Measurements from ENCODE around the gene ZNF48. TPM values are rescaled to one million over a fixed set of nuclear protein-coding genes. Genes with fewer than 3 reads are reported as not detected.

Gene ZNF48
- total RNA-seq, 6 donors from 2014 or later: 6.8 to 29.2 (median 10.9) TPM

DNA sequence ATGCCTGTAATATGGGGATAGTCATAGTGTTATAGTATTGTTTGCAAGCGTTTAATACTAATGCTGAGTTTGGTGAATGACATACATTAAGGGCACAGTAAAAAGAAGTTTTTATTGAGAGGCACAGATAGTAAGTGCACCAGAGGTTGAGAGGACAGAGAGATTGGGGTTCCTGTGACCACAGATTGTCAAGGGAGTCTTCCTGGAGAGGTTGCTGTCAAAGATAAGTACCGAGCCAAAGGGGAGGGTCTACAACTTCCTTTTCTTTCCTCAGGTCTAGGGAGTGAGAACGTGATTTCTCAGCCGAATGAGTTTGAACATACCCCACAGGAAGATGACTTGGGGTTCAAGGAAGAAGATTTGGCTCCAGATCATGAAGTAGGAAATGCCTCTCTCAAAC lies 1.8 kb downstream of the ZNF48 start:
- Histone ChIP-seq H3K9me3 (no peaks in the 10 kb centered on the region), H3K36me3 (peaks cover 0 to 18% (median 10%) of the 10 kb centered on the region in 4 donors), H3K27ac (no peak overlapping the region), H3K27me3 (no peaks in the 10 kb centered on the region), H3K4me1 (peaks cover 17 to 56% (median 22%) of the 10 kb centered on the region in 4 donors), H3K4me3 (no peak overlapping the region)
- TF ChIP-seq POLR2A (IDR thresholded peaks at IDR 0.05): no peak
- no peak for TF ChIP-seq CTCF (IDR thresholded peaks at IDR 0.05)
- no peak for TF ChIP-seq EP300 (IDR thresholded peaks at IDR 0.05)
- no peak for TF ChIP-seq POLR2AphosphoS5 (IDR thresholded peaks at IDR 0.05)
- no peak for DNase-seq
- WGBS, 2 donors: 56 to 75% methylated on average over 4 of the region's 4 CpGs
- ATAC-seq (ENCODE audit: low FRiP score in 2 of 2): no peak

- H3K27me3 ChIP-seq: no peaks in the 10 kb centered on the region
- no peak for TF ChIP-seq EP300 (IDR thresholded peaks at IDR 0.05)
- TF ChIP-seq CTCF (IDR thresholded peaks at IDR 0.05): no peak
- no peak for TF ChIP-seq POLR2A (IDR thresholded peaks at IDR 0.05)
- TF ChIP-seq POLR2AphosphoS5 (IDR thresholded peaks at IDR 0.05): no peak
- no peak overlapping the region for H3K27ac ChIP-seq
- peak in 1 of 2 donors; percentile 73 for DNase-seq
- ATAC-seq (ENCODE audit: low FRiP score in 2 of 2): no peak
- 89 to 91% methylated on average over 9 to 33 of the region's 42 CpGs for WGBS, 2 donors
- H3K4me3 ChIP-seq: no peak overlapping the region
- peaks cover 17 to 56% (median 22%) of the 10 kb centered on the region in 4 donors for H3K4me1 ChIP-seq
- H3K36me3 ChIP-seq: peaks cover 0 to 18% (median 10%) of the 10 kb centered on the region in 4 donors
- no peaks in the 10 kb centered on the region for H3K9me3 ChIP-seq
Measured at GRCh38 chr16:30397776-30398660, 2.8 kb downstream of the ZNF48 start.

- Histone ChIP-seq H3K27me3 (no peaks in the 10 kb centered on the region), H3K4me3 (no peak overlapping the region), H3K4me1 (peaks cover 17 to 56% (median 22%) of the 10 kb centered on the region in 4 donors), H3K36me3 (peaks cover 0 to 18% (median 10%) of the 10 kb centered on the region in 4 donors), H3K27ac (peak overlapping the region in 2 of 4 donors; percentile 79 to 88), H3K9me3 (no peaks in the 10 kb centered on the region)
- 84 to 90% methylated on average over 13 to 23 of the region's 23 CpGs for WGBS, 2 donors
- DNase-seq (peak in 1 of 2 donors; percentile 55), ATAC-seq (ENCODE audit: low FRiP score in 2 of 2) (no peak)
- TF ChIP-seq POLR2A (IDR thresholded peaks at IDR 0.05) (no peak), EP300 (IDR thresholded peaks at IDR 0.05) (no peak), CTCF (IDR thresholded peaks at IDR 0.05) (no peak), POLR2AphosphoS5 (IDR thresholded peaks at IDR 0.05) (no peak)
Measured at GRCh38 chr16:30398661-30399434, 3.6 kb downstream of the ZNF48 start.

DNA sequence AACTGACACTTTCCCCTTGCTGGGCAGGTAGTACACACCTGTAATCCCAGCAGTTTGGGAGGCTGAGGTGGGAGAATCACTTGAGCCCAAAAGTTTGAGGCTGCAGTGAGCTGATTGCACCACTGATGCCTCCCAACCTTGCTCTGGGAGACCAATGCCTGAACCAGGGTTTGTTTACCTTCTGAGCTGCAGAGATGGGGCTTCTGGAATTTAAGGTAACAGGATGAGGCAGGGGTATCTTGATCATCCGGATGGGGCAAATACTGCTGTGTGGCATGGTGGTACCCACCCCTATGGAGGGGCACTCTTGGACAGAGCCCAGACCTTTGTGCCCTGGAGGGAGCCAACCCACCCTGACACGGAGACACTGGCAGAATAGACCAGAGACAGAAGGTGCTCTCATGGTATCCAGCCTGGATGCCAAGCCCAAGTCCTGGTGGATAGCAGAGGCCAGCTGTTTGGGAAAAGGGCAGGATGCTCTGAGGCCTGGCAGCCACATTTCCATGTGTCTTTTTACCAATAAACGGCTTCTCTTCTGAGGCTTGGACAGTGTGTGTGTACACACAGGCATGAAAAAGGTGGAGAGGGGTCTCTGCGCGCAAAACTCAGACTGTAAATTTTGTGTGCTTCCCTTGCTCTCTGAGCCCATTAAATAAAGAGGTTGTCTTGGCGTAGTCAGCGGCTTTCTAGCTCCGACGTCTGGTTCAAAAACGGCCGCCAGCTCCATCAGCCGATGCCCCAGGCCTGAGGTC lies 4.4 kb downstream of the ZNF48 start:
- peak overlapping the region; percentile 20 to 77 (median 66) for H3K4me3 ChIP-seq
- peaks cover 13 to 51% (median 19%) of the 10 kb centered on the region in 4 donors for H3K4me1 ChIP-seq
- ATAC-seq (ENCODE audit: low FRiP score in 2 of 2) (no peak), DNase-seq (no peak)
- H3K9me3 ChIP-seq: no peaks in the 10 kb centered on the region
- H3K27ac ChIP-seq: peak overlapping the region; percentile 65 to 88 (median 74)
- TF ChIP-seq EP300 (IDR thresholded peaks at IDR 0.05) (no peak), POLR2AphosphoS5 (IDR thresholded peaks at IDR 0.05) (no peak), CTCF (IDR thresholded peaks at IDR 0.05) (no peak), POLR2A (IDR thresholded peaks at IDR 0.05) (no peak)
- no peaks in the 10 kb centered on the region for H3K27me3 ChIP-seq
- peaks cover 0 to 18% (median 10%) of the 10 kb centered on the region in 4 donors for H3K36me3 ChIP-seq
- WGBS, 2 donors: 19 to 37% methylated on average over 4 to 12 of the region's 12 CpGs
